Spleen (tissue), 13 donors: ENCODE measurements around the gene AHSA1. TPM values are rescaled to one million over a fixed set of nuclear protein-coding genes. Genes with fewer than 3 reads are reported as not detected.
"Not testable (repeated sequence)": the region's sequence is repeated elsewhere in the genome, so short reads cannot be mapped to it uniquely, and the experiment has no call there.

Source experiments
- DNase-seq: peaks from one replicate; pipeline ENCODE4 v3.0.0-alpha.2; 2020
- H3K27ac ChIP-seq, 8 donors: fragments of 200-600 bp; sonication (generic) in 7 of 8; 1 replicate in 4 of 8; 2 replicates in 4 of 8; pipeline versions ENCODE4 v1.5.0 to v1.8.0; 2016 to 2021; ENCODE audit warnings: inconsistent platforms in 4 of 8, mild to moderate bottlenecking in 4 of 8, moderate library complexity in 1 of 8
- H3K27me3 ChIP-seq, 7 donors: fragments of 200-600 bp; sonication (generic) in 6 of 7; replicated peaks in 1 of 7; 1 replicate in 4 of 7; 2 replicates in 3 of 7; pipeline versions ENCODE4 v1.5.0 to v1.8.0; 2016 to 2021; ENCODE audit warnings: inconsistent platforms in 3 of 7, mild to moderate bottlenecking in 1 of 7
- H3K36me3 ChIP-seq, 6 donors: fragments of 200-600 bp; sonication (generic) in 5 of 6; 1 replicate in 4 of 6; 2 replicates in 2 of 6; pipeline versions ENCODE4 v1.5.0 to v1.8.0; 2016 to 2021; ENCODE audit warnings: inconsistent platforms in 2 of 6
- H3K4me1 ChIP-seq, 6 donors: fragments of 200-600 bp; sonication (generic) in 5 of 6; 1 replicate in 3 of 6; 2 replicates in 3 of 6; pipeline versions ENCODE4 v1.5.0 to v1.8.0; 2016 to 2021; ENCODE audit warnings: inconsistent platforms in 3 of 6
- H3K4me3 ChIP-seq, 8 donors: fragments of 200-600 bp; sonication (generic) in 7 of 8; 1 replicate in 4 of 8; 2 replicates in 4 of 8; pipeline versions ENCODE4 v1.5.0 to v1.8.0; 2016 to 2021; ENCODE audit warnings: inconsistent platforms in 4 of 8, mild to moderate bottlenecking in 4 of 8, moderate library complexity in 2 of 8
- H3K9me3 ChIP-seq, 8 donors: fragments of 200-600 bp; sonication (generic) in 7 of 8; 1 replicate in 4 of 8; 2 replicates in 4 of 8; pipeline versions ENCODE4 v1.5.0 to v1.8.0; 2016 to 2021; ENCODE audit warnings: inconsistent platforms in 4 of 8
- POLR2A ChIP-seq, 3 donors: fragments of 450-650 bp; IDR thresholded peaks; one replicate each; pipeline ENCODE4 v1.5.1; 2017; ENCODE audit warnings: antibody characterized with exemption in 3 of 3, mild to moderate bottlenecking in 1 of 3
- POLR2AphosphoS5 ChIP-seq, 3 donors: sonication (generic); formaldehyde crosslinking; IDR thresholded peaks; one replicate each; pipeline ENCODE4 v1.5.1; 2017; ENCODE audit warnings: antibody characterized with exemption in 3 of 3
- WGBS, 5 donors: extraction: QIAGEN DNeasy Blood & Tissue Kit in 3 of 5; methylation state at CpG; one replicate each; pipeline versions ENCODE4 v1.1.5 to v1.1.7; 2013 to 2018; 5-methylcytosine and 5-hydroxymethylcytosine counted together
- intact Hi-C: fragments of 100-400 bp; cut with DNase I; formaldehyde crosslinking; loops from one replicate; pipeline ENCODE4 v1.15.0; 2023; ENCODE audit warnings: low total_unique reads
- long read RNA-seq, 2 donors: transcript quantifications; one replicate each; lab custom pipeline, GENCODE V29; 2026
- polyA plus RNA-seq, 3 donors: library from polyadenylated mRNA; stranded (reverse); fragments of 200-250 nt; gene quantifications; one replicate each; pipeline ENCODE4 v1.2.1, GENCODE V29; 2013
- total RNA-seq, 7 donors: library from RNA; depleted of rRNA in 3 of 7; stranded (reverse); fragments of >200 nt in 3 of 7; fragmentation: NEBNext Ultra II Directional in 4 of 7; extraction: Animal tissue kit (Norgen Biotek cat#: 25700) in 4 of 7; gene quantifications; one replicate each; pipeline versions ENCODE4 v1.1.0 to v1.2.1, GENCODE V29; 2016 to 2021
- TF ChIP-seq, protein P1 (sequence below), 11 experiments: fragments of 200-600 bp in 7 of 11; fragments of 450-650 bp in 4 of 11; sonication (generic) in 4 of 11; IDR thresholded peaks in 8 of 11; conservative IDR thresholded peaks in 3 of 11; 1 replicate in 7 of 11; 2 replicates in 4 of 11; pipeline versions ENCODE4 v1.4.0 to v1.8.0; 2016 to 2021; ENCODE audit warnings: antibody characterized with exemption in 11 of 11, inconsistent platforms in 4 of 11, mild to moderate bottlenecking in 1 of 11
- donor health status: healthy with polysubstance abuse.
- donor health status: DM: no; HTN: no; CAD: no; lungs with moderate emphysema.
- donor health status: DM: no; HTN: no; CAD: no.
- donor health status: Bipolar disorder and iron deficiency.
- donor health status: healthy.
- donor health status: DM: no; HTN: no; CAD: no.
- donor health status: DM: yes; HTN: yes; CAD: no.

Gene AHSA1
- 100 to 1,000 TPM in 1 of 7 donors, 10 to 100 TPM in 6; 55.2 to 126 (median 95.0) TPM for total RNA-seq
- polyA plus RNA-seq = 10 to 100 TPM; 41.5 to 81.0 (median 73.6) TPM
- long read RNA-seq, donor 1, transcript AHSA1-201 (9 exons, 1,402 nt) = major isoform, 25 of 31 reads
- long read RNA-seq, donor 1, partial matches to known transcripts = 0 of 31 reads
- long read RNA-seq, donor 1, other reads (novel, unspliced or antisense) = 0 of 31 reads
- long read RNA-seq, donor 2, transcript AHSA1-201 (9 exons, 1,402 nt) = major isoform, 19 of 23 reads
- long read RNA-seq, donor 2, partial matches to known transcripts = 0 of 23 reads
- long read RNA-seq, donor 2, other reads (novel, unspliced or antisense) = 0 of 23 reads

DNA sequence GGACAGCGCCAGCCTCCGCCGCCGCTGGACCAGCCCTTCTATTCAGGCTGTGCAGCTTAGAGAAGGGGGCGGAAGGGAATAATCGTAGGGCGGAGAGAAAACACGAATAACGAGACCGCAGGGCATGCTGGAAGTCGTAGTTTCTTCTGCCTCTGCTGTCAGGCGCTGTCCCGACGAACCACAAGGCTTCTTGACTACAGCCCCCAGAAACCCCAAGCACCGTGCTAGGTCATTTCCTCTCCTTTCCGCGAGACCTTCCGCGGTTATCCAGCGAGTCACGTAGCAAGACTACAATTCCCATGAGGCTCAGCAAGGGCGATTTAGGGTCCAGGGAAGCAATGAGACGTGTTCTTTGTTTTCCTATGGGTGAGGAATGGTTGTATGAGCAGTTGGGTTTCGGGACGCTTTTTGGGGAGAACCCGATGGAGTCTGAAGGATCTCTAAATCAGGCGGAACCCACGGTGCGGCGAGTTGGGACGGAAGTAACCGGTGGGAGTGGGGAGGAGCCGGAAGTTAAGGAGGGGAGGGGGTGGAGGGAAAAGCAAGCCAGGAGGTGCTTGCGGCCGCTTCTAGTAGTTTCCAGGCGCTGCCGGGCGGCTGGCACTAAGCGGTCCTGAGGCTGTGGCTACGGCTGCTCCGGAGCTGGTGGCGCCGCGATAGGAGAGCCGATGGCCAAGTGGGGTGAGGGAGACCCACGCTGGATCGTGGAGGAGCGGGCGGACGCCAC is at the start of gene AHSA1, which contains the start of gene VIPAS39:
Gene AHSA1 (plus strand): TSS at position 572 of the 727 bp plus-strand sequence. CDS start 97 bp downstream, at position 669.
Gene VIPAS39 (minus strand): TSS at position 80 of the 727 bp plus-strand sequence. CDS start 3,499 bp downstream, outside the sequence.
- Histone ChIP-seq H3K9me3 (no peaks in the 10 kb centered on the region), H3K36me3 (peaks cover 5 to 48% (median 39%) of the 10 kb centered on the region in 6 donors), H3K27me3 (no peaks in the 10 kb centered on the region), H3K4me1 (peaks cover 20 to 57% (median 35%) of the 10 kb centered on the region in 6 donors), H3K4me3 (peak within 1 kb of the TSS; percentile 78 to 100 (median 94)), H3K27ac (peak within 1 kb of the TSS; percentile 80 to 98 (median 92))
- DNase-seq = peak; percentile 96
- TF ChIP-seq POLR2A (IDR thresholded peaks at IDR 0.05) = peak in 2 of 3 donors; percentile 6 to 22
- TF ChIP-seq, protein P1, sequence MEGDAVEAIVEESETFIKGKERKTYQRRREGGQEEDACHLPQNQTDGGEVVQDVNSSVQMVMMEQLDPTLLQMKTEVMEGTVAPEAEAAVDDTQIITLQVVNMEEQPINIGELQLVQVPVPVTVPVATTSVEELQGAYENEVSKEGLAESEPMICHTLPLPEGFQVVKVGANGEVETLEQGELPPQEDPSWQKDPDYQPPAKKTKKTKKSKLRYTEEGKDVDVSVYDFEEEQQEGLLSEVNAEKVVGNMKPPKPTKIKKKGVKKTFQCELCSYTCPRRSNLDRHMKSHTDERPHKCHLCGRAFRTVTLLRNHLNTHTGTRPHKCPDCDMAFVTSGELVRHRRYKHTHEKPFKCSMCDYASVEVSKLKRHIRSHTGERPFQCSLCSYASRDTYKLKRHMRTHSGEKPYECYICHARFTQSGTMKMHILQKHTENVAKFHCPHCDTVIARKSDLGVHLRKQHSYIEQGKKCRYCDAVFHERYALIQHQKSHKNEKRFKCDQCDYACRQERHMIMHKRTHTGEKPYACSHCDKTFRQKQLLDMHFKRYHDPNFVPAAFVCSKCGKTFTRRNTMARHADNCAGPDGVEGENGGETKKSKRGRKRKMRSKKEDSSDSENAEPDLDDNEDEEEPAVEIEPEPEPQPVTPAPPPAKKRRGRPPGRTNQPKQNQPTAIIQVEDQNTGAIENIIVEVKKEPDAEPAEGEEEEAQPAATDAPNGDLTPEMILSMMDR (IDR thresholded peaks at IDR 0.05 in 8 of 11, conservative IDR thresholded peaks at IDR 0.05 in 3 of 11) = peak in 4 of 11 experiments; percentile 1 to 39 (median 22)
- peak; percentile 89 to 92 (median 90) for TF ChIP-seq POLR2AphosphoS5 (IDR thresholded peaks at IDR 0.05)
- WGBS, 5 donors = 0 to 1% (median 0%) methylated on average over 46 to 50 of the region's 50 CpGs
- intact Hi-C loops = loop anchor here (5.0 to 10.0 kb wide), 4 partner anchors 80 to 257 kb away; partner anchors contain the start of genes SAMD15, SPTLC2 and TMED8

DNA sequence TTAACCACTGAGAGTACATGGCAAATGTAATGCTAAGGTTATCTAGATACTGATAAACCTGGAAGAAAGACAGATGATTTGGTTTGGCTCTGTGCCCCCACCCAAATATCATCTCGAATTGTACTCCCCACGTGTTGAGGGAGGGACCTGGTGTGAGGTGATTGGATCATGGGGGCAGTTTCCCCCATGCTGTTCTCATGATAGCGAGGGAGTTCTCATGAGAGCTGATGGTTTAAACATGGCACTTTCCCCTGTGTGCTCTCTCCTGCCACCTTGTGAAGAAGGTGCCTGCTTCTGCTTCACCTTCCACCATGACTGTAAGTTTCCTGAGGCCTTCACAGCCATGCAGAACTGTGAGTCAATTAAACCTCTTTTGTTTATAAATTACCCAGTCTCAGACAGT is 48.8 kb upstream of the AHSA1 start:
- no peak for DNase-seq
- 36 to 81% (median 70%) methylated on average over 3 of the region's 3 CpGs for WGBS, 5 donors
- H3K36me3 ChIP-seq = no peaks in the 10 kb centered on the region
- peak overlapping the region in 1 of 8 donors; percentile 53 for H3K27ac ChIP-seq
- H3K4me1 ChIP-seq = peaks cover 0 to 22% (median 2%) of the 10 kb centered on the region in 6 donors
- H3K9me3 ChIP-seq = no peaks in the 10 kb centered on the region
- TF ChIP-seq, protein P1 (IDR thresholded peaks at IDR 0.05 in 8 of 11, conservative IDR thresholded peaks at IDR 0.05 in 3 of 11) = peak in 4 of 11 experiments; percentile 11 to 39 (median 24)
- TF ChIP-seq POLR2AphosphoS5 (IDR thresholded peaks at IDR 0.05) = no peak
- intact Hi-C loops = no loop called here
- H3K4me3 ChIP-seq = no peak overlapping the region
- H3K27me3 ChIP-seq = no peaks in the 10 kb centered on the region

DNA sequence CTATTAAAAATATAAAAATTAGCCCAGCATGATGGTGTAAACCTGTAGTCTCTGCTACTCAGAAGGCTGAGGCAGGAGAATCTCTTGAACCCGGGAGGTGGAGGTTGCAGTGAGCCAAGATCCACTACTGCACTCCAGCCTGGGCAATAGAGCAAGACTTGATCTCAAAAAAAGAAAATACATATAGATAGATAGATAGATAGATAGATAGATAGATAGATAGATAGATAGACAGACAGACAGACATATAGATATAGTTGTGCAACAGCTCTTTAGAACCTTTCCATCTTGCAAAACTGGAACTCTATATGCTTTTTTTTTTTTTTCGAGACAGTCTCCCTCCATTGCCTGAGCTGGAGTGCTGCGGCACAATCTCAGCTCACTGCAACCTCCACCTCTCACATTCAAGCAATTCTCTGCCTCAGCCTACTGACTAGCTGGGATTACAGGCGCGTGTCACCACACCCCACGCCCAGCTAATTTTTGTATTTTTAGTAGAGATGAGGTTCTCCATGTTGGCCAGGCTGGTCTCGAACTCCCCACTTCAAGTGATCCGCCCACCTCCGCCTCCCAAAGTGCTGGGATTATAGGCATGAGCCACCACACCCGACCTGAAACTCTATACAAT is 42.4 kb upstream of the AHSA1 start:
- intact Hi-C loops = not testable (repeated sequence)

DNA sequence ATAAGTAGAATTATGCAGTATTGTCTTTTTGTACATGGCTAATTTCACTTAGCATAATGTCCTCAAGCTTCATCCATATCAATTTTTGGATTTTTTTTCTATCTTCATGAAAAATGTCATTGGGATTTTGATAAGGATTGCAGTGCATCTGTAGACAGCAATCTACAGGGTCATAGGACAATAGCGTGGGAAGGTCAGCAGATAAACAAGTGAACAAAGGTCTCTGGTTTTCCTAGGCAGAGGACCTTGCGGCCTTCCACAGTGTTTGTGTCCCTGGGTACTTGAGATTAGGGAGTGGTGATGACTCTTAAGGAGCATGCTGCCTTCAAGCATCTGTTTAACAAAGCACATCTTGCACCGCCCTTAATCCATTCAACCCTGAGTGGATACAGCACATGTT is 41.8 kb upstream of the AHSA1 start:
- WGBS, 5 donors = 70 to 90% (median 86%) methylated on average over 2 of the region's 3 CpGs
- H3K4me1 ChIP-seq, H3K36me3 ChIP-seq, DNase-seq, intact Hi-C loops, H3K4me3 ChIP-seq, H3K27me3 ChIP-seq, H3K27ac ChIP-seq: not testable (repeated sequence)
- H3K9me3 ChIP-seq = peaks cover 3 to 43% (median 35%) of the 10 kb centered on the region in 8 donors

More for the DNA sequence above, 42.4 kb upstream of the AHSA1 start:
- peaks cover 3 to 37% (median 30%) of the 10 kb centered on the region in 8 donors for H3K9me3 ChIP-seq
- not testable (repeated sequence) for H3K4me1 ChIP-seq, H3K27ac ChIP-seq, DNase-seq, H3K27me3 ChIP-seq, H3K36me3 ChIP-seq, H3K4me3 ChIP-seq
- WGBS, 5 donors = 91 to 96% (median 94%) methylated on average over 10 of the region's 10 CpGs
